GM18505 (cell line): Measurements from ENCODE around the gene HLA-DQB2.
"Not testable (repeated sequence)": the region's sequence is repeated elsewhere in the genome, so short reads cannot be mapped to it uniquely, and the experiment has no call there.

Experiments used
- ATAC-seq: cut with Tn5 transposase; IDR thresholded peaks from one replicate; pipeline ENCODE4 v1.9.1; 2021; ENCODE audit not compliant: unreplicated experiment
- POLR2A ChIP-seq: IDR thresholded peaks from 4 replicates; pipeline ENCODE4 v1.6.1; 2011; ENCODE audit warnings: borderline replicate concordance; ENCODE audit not compliant: insufficient read depth, insufficient read length; ENCODE audit errors: extremely low read depth

The HLA-DQB2 gene

DNA sequence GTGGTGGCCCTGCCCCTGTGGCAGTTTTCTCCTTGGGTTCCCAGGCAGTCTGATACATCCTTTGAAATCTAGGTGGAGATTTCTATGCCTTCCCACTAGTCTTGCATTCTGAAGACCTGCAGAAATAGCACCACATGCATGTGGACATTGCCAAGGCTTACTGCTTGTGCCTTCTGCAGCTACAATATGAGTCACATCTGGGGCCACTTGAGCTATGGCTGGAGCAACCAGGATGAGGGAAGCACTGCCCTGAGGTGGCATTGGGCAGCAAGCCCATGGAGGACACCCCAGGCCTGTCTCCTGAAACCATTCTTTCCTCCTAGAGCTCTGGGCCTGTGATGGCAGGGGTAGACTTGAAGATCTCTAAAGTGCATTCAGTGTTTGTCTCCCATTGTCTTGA is 15.7 kb upstream of the HLA-DQB2 start:
- ATAC-seq = no peak
- no peak for TF ChIP-seq POLR2A

GRCh38 chr6:32775071-32775470 is 11.7 kb upstream of the HLA-DQB2 start:
- no peak for ATAC-seq
- no peak for TF ChIP-seq POLR2A

DNA sequence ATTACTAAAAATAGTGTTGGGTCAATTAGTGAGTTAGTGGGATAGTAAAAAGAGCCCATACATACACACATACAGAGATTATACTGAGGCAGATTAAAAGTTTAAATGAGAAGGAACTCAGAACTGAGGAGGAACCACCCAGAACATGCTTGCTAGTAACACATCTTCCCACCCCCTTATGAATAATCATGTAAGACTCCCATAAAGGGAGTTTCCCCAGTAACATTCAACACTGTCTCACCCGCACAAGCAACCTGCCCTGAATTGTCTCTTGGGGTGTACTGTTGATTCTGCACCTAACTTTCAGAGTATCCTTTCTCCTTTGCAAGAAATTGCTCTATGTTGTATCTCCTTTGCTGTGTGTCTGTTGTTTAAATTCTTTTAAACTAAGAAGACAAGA is 11.1 kb upstream of the HLA-DQB2 start:
- TF ChIP-seq POLR2A = no peak
- ATAC-seq = no peak

- no peak for TF ChIP-seq POLR2A
- ATAC-seq = no peak
Observed at GRCh38 chr6:32772656-32773055, 9.3 kb upstream of the HLA-DQB2 start.

GRCh38 chr6:32764048-32764447 is 716 bp upstream of the HLA-DQB2 start:
- ATAC-seq = no peak
- no peak for TF ChIP-seq POLR2A

DNA sequence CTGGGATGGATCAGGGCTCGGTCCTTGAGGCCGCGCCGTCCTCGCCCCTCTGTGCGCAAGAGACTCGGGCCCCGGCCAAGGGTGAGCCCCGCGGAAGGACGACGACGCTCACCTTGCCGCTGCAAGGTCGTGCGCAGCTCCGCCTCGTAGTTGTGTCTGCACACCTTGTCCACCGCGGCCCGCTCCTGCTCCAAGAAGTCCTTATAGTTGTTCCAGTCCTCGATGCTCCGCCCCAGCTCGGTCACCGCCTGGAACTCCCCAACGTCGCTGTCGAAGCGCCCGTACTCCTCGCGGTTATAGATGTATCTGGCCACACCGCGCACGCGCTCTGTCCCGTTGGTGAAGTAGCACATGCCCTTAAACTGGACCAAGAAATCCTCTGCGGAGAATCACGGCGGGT is 1.8 kb downstream of the HLA-DQB2 start:
- TF ChIP-seq POLR2A = no peak
- ATAC-seq = no peak

DNA sequence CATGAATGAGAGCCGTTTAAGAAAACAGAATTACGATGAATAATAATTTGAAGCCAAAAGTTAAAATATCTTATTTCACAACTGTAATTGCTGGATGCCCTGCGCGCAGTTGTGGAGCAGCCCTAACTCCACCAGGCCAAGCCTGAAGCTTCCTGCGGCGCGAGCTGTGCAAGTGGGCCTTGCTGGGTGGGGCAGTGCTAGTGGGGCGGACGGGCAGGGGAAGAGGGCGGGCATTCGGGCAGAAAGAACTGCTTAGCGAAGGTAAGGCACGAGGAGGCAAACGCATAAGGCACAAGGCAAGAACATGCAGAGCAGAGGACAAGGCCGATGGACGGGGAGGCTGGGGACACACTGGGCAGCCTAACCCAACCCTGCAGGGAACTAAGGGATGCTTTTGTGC is 2.3 kb downstream of the HLA-DQB2 start:
- no peak for ATAC-seq

DNA sequence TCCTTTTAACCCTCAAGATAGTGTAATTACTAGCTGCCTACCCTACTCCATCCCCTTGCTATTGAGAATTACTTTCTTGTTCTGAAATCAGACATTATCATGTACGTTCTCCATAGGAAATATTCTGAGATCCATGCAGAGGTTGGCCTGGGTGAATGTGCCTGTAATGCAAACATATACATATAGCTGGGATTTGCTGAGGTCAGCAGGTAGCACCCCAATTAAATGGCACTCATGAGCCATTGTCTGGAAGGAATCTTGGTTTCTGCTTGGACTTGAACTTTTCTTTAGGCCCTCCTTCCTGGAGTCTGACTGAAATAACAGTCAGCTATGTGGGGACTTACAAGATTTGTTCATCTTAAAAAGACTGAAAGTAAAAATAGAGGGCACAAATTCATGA is 3.7 kb downstream of the HLA-DQB2 start:
- no peak for TF ChIP-seq POLR2A

More for the DNA sequence above, 2.3 kb downstream of the HLA-DQB2 start:
- TF ChIP-seq POLR2A = no peak

DNA sequence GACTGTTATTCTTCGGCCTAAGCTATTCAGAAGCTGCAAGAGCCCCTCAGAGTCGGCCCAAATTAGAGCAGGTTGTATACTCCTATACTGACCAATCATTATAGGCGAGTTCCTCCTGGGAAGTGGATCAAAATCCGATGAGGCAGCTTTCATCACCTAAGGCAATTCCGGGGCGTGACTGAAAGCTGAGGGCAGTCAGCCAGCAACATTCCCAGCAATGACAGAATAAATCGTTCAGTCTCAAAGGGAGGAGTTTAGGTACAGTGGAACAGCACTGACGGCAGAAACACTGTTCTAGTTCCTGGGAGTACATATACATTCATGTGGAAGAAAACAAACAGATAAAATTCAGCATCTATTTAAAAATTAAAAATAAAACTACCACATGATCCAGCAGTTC is 10.8 kb downstream of the HLA-DQB2 start:
- no peak for ATAC-seq
- no peak for TF ChIP-seq POLR2A

More for the DNA sequence above, 3.7 kb downstream of the HLA-DQB2 start:
- ATAC-seq = no peak

GRCh38 chr6:32745649-32746048 is 17.7 kb downstream of the HLA-DQB2 start:
- not testable (repeated sequence) for ATAC-seq

- ATAC-seq = no peak
- TF ChIP-seq POLR2A = no peak
Observed at GRCh38 chr6:32744776-32745175, 18.6 kb downstream of the HLA-DQB2 start.

GRCh38 chr6:32742374-32742773 is 21.0 kb downstream of the HLA-DQB2 start:
- no peak for TF ChIP-seq POLR2A
- ATAC-seq = no peak

DNA sequence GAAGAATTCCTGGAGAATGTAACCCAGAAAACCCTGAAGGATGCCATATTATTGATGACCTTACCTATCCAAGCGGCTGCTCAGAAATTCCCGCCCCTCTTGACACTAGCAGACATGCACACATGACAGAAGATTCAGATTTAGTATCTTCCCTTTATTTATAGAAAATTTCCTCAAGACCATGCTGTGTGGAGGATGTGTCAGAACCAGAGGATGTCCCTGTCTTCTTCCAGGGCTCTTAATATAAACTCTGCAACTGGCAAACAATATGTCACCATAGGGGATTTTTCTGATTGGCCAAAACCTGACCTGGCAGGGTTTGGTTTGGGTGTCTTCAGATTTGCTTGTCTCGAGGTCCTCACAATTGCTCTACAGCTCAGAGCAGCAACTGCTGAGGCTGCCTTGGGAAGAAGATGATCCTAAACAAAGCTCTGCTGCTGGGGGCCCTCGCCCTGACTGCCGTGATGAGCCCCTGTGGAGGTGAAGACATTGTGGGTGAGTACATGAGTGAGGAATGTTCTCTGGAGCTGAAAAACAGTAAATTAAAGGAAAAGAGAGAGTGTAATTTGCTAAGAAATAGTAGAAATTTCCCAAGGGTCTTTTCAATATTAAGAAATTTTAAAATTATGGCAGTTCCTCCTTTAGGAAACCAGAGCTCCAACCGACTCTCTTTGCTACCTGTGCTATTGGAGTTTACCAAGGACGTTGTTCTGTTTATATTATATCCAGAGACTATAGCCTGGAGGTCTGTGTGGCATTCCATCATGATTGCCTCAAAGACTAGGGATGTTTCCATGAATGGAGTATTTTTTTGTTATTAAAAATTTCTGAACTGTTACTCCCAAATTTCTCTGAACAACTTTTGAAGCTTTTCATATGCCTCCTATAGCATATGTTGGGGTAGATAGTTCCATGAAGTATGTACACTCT is 22.0 kb downstream of the HLA-DQB2 start, which contains the start of gene HLA-DQA2:
Gene HLA-DQA2, plus strand, starts transcription at position 361 of the 930 bp plus-strand sequence. Its CDS starts 53 bp downstream, at position 414.
- no peak for ATAC-seq
- TF ChIP-seq POLR2A = no peak

DNA sequence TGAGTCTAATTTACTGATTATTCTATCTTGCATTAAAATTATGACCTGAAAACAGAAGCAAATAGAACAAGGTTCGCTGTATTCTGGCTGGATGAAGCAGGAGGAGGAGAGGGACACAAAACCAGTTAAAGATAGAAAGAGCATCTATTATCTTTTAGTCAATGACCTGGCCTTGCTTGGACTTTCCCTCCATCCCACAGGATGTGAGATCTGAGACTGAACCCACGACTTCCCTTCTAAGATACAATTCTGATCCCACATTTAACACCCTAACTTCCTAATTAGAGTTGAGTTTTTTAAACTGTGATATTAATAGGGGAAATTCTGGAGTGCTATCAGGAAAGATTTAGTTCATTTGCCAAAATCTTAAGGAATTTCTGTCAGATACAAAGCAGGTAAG is 25.2 kb downstream of the HLA-DQB2 start:
- ATAC-seq = no peak
- TF ChIP-seq POLR2A = no peak
